Astrocyte of the hippocampus (primary cell): ENCODE measurements around the gene SPDYE17.
"Not testable (repeated sequence)": the region's sequence is repeated elsewhere in the genome, so short reads cannot be mapped to it uniquely, and the experiment has no call there.

Experiments used
- DNase-seq: peaks from one replicate; pipeline ENCODE4 v3.0.0; 2011; ENCODE audit warnings: low read depth, low spot score

SPDYE17 gene, protein sequence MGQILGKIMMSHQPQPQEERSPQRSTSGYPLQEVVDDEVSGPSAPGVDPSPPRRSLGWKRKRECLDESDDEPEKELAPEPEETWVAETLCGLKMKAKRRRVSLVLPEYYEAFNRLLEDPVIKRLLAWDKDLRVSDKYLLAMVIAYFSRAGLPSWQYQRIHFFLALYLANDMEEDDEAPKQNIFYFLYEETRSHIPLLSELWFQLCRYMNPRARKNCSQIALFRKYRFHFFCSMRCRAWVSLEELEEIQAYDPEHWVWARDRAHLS

DNA sequence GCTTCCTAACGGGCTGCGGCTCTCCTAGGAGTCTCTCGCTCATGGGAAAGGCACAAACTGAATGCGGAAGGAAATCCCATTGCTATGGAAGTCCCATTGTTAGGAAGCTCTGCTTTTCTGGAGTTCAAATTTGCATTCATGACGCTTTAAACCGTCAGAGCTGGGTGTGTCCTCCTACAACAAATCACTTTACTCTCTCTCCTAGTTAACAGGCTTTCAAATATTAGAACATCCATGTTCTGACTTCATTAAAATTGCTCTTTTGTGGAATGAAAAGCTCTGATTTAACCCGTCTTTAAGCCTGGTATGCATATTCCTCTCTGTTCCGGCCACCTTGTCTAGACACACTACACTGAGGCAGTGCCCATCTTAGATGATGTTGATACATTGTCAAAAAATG, at the start of gene SPDYE17:
Gene SPDYE17 (minus strand): TSS at position 101 of the 400 bp plus-strand sequence. CDS start 1,791 bp downstream, outside the sequence.
- not testable (repeated sequence) for DNase-seq

DNA sequence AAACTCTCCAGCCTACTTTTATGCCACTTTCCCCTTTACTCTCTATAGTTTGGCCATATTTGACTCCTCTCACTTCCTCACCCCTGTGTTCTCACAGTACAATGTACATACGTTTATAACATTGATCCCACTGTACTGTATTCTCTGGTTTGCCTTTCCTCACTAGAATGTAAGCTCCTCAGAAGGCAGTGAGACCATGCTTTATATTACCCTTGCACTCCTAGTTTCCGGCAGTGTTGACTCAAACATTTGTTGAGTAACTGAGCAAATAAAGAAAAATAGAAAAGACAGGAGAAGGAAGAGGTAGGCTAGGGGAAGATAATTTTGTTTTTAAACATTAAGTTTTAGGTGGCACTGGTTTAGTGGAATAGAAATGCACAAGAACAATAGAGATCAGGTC, 48.1 kb upstream of the SPDYE17 start:
- not testable (repeated sequence) for DNase-seq

DNA sequence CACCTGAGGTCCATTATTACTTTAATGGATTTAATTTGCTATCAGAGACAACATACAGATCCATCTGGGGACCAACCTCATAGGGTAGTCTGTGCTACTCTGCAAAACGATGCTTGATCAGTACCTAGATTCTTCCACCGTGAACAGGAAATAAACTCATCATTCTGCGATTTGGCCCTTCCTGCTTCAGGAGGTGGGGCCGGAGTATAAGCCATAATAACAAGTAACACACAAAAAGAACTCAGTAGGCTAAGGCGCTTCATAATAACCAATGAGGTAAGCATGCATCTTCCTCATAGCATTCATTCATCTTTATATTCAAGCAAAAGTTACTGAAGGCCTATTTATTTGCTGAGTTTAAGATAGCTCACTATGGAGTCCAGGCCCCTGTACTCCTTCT, 47.5 kb upstream of the SPDYE17 start:
- DNase-seq = not testable (repeated sequence)

DNA sequence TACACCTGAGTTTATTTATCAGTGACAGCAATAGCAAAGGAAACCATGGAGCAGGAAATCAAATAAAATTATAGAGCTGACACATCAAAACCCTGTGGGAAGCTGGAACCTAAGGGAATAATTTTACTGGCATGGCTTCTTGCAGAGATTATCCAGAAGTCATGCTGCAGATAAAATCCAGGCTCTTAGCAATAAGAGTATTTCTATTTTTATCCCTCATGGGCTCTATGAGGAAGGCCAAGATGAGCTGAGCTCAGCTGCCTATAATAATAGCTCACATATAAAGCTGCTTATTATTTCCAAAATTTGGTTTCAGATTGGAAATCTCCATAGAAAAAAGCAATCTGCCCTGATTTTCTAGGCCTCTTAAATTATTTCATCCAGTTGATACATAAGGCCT, 47.0 kb upstream of the SPDYE17 start:
- not testable (repeated sequence) for DNase-seq

DNA sequence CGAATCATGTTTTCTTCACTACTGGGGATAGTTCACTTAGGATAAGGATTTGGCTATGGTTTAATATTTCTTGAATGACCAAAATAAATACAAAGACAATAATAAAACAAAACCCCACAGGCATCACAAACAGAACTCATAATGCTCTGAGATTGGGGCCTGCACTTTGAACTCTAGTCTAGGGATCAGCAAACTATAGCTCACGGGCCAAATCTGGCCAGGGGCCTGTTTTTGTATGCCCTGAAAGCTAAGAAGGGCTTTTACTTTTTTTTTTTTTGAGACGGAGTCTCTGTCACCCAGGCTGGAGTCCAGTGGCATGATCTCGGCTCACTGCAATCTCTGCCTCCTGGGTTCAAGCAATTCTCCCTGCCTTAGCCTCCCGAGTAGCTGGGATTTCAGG, 44.9 kb upstream of the SPDYE17 start:
- DNase-seq = not testable (repeated sequence)

DNA sequence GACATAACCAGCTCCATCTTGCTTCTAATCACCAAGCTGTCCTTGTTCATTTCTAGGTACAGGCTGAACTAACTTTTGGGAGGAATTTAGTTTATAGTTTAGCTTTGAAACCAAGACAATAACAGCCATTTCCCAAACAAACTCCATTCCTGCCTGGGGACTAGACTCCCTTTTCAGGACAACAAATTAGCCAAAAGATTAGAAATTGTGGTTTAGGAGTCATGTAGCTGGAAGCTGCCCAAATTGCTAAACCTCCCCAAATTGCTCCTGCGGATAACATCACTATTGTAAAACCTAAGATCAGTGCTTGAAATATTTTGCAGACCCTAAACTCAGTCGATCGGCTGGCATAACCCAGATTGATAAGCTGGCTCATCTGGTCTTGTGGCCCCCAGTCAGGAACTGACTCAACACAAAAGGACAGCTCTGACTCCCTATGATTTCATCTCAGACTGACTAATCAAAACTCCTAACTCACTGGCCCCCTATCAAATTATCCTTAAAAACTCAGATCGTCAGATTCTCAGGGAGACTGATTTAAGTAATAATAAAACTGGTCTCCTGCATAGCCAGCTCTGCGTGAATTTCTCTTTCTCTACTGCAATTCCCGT, 42.7 kb upstream of the SPDYE17 start:
- DNase-seq = peak; percentile 2

DNA sequence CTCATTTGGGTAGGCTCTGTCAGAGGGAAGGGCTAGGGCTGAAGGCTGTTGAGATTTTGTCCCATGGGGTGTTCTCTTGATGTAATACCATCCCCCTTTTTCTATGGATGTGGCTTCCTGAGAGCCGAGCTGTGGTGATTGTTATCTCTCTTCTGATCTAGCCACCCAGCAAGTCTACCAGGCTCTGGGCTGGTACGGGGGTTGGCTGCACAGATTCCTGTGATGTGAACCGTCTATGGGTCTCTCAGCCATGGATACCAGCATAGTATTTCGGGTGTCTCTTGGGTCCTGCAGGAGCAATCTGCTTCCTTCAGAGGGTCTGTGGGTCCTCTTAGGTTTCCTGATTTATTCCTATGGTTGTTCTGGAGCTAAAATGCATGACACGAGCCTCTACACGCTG, 38.9 kb upstream of the SPDYE17 start:
- not testable (repeated sequence) for DNase-seq

DNA sequence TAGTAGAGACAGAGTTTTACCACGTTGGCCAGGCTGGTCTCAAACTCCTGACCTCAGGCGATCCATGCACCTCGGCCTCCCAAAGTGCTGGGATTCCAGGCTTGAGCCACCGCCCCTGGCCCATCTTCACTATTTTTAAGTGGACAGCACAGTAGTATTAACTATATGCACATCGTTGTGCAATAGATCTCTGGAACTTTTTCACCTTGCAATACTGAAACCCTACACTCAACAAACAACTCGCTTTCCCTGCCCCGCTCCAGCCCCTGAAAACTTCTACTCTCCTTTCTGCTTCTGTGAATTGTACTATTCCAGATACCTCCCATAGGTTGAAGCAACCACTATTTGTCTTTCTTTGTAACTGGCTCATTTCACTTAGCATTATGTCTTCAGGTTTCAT, 33.7 kb upstream of the SPDYE17 start:
- not testable (repeated sequence) for DNase-seq

DNA sequence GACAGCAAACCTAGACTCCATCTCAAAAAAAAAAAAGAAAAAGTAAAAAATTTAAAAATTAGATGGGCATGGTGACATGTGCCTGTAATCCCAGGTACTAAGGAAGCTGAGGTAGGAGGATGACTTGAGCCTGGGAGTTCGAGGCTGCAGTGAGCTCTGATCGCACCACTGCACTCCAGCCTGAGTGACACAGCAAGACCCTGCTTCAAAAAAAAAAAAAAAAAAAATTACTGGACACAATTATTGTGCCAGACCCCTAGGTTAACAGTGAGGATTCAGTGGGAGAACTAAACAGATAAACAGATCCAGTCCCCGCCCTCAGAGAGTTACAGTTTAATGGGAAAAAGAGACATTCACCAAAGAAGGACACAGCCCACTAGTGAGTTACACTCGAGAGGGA, 31.6 kb upstream of the SPDYE17 start:
- not testable (repeated sequence) for DNase-seq

DNA sequence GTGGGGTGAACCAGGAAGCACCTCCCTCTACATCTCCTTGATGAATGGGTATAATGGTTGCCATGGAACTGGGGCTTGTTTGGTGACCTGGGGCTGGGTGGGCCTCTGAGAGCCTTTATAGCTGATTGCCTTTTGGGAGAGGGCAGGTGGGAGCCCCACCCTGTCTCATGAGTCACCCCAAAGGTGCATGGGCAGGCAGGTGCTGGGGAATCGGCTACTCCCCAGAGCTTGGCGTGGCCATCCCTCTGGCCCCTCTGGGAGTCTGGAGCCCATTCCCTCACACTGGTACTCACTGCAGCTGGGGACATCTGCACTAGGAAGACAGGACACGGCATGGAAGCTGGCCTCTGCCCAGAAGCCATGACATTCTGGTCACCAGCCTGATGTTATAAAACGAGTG, 30.4 kb upstream of the SPDYE17 start, which contains the start of gene SPDYE18:
Gene SPDYE18 (minus strand): TSS at position 2 of the 400 bp plus-strand sequence. CDS start 2,046 bp downstream, outside the sequence.
- DNase-seq = not testable (repeated sequence)

DNA sequence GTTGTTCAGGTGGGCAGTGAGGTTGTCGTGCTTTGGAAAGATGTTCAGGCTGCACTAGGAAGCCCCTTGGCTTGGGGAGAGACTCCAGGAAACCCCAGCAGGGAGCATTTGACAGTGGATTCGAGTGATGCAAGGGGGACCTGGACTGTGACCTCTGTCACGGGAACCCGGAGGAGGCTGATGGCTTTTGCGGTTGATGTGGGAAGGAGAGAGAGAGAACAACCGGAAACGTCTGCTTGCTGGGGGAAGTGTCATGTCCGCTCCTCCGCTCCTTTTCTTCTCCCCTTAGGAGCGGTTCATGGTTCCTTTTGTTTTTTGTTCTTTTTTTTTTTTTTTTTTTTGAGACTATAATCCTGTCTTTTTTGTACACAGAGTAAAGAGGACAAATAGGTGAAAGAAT, 5.8 kb downstream of the SPDYE17 start:
- DNase-seq = not testable (repeated sequence)

DNA sequence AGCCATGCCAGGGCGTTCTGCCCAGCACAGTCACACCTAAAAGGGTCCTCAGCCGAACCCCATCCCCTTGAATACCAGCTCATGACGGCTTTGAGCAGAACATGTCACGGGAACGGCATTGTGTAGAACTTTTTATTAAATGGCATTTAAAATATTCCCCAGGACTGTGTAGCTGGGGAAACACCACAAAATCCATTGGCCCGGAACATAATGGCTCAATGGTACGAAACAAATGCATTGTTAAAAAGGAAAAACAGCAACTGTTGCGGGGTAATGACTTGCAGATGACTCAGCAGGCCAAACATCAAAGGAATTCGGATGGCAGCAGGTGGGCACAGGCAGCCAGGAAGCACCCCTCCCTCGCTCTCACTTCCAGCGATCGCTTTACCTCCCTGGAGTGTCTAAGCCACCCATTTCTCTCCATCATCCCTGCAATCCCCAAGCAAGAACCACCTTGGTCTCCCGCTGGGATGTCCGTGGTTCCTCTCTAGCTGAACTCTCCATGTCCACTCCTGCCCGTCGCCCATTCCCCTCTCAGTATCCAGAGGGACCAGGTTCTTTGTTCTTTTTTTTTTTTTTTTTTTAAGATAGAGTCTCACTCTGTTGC, 22.0 kb downstream of the SPDYE17 start:
- peak; percentile 88 for DNase-seq

DNA sequence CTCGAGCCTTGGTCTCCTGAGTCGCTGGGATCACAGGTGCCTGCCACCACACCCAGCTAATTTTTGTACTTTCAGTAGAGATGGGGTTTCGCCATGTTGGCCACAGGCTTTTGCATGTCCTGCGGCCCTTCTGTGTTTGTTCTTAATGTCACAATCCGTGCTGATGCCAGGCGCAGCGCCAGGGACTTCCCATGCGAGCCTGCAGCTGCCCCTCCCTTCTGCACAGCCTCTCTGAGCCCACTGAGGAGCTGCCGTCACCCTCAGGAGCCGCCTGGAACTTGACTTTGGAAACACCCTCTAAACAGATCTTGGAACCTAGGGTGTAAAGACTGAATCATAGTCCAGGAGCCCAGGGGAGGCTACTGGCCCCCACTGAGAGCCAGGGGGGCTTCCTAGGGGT, 24.2 kb downstream of the SPDYE17 start:
- peak; percentile 70 for DNase-seq

DNA sequence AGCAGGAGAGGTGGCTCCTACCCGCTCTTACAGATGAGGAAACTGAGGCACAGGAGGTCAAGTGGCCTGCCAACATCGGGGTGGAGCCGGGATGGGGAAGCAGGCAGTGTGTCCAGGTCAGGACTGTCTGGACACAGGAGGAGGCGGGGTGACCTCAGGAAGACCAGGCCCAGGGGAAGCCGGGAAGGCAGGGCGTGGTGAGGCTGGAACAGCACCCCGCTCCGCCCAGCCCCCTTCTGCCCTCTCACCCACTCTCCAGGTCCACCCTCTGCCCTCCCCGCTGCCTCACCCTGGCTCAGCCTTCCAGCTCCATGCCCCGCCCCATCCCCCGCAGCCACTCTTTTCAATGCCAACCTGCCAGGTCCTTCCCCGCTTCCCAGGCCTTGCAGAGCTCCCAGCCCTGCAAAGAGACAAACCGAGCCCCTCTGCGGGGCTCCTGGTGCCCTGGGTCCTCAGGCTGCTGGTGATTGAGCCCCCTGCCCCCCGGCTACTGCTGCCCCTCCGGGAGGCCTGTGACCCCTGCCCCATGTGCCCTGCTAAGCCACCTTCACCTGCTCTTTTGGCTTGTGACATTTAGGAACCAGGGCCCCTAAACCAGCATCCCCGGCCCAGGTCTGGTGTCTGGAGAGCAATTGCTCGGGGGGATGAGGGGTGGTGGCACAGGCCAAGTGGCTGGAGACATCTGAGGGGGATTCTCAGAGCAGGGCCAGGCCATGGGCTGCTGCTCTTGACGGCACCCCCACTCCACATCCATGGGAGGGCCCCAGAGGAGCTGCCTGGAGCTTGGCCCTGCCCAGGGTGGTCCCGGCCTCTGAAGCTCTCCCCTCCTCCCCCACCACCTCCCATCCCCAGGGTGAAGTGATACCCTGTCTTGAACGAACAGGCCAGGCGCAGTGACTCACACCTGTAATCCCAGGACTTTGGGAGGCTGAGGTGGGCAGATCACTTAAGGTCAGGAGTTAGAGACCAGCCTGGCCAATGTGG, 25.7 kb downstream of the SPDYE17 start:
- not testable (repeated sequence) for DNase-seq

DNA sequence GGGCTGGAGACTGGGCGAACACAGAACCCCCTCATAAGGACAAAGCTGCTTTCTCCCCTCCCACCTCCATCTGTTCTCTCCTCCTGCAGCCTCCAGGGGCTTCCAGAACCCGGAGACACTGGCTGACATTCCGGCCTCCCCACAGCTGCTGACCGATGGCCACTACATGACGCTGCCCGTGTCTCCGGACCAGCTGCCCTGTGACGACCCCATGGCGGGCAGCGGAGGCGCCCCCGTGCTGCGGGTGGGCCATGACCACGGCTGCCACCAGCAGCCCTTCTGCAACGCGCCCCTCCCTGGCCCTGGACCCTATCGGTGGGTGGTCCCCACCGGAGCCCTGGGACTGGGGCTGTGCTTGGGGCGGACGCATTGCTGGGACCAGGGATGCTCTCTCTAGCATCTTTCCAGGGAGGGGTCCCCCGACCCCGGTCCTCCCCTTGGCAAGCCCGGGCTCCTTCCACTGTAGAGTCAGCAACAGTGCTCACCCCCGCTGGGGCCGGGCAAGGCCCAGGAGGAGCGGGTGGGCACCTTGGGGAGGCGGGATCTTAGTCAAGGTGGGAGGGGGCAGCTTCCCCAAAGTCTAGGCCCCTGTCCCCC, 26.6 kb downstream of the SPDYE17 start:
- DNase-seq = not testable (repeated sequence)

DNA sequence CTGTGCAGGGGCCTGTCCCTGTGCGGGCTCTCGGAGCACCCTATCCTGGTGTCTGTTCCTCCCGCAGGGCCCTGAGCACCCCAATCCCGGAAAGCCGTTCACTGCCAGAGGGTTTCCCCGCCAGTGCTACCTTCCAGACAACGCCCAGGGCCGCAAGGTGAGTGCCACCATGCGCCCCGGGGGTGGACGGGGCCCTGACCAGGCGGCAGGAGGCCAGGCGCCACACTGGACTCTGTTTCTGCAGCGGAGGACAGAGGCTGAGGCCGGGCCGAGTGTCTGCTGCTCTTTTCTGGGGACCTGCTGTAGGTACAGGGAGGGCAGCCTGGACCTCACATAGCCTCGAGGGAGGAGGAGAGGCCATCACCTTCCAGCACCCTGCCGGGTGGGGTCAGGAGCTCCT, 28.0 kb downstream of the SPDYE17 start:
- not testable (repeated sequence) for DNase-seq

DNA sequence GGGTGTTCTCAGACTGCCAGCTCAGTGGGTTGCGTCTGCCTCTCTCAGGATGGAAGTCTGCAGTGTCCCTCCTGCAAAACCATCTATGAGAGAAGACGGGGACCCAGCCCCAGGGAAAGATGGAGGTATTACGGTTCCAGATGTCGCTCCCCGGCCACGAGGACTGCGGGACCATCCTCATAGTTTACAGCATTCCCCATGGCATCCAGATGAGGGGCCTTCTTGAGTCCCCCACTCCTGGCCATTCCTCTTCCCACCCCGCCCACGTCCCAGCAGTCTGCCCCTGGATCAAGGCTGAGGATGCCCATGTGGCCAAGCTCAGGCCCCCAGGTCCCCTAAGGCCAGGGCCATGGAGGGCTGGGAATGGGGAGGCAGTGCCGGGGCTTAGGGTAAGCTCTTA, 28.9 kb downstream of the SPDYE17 start:
- DNase-seq = not testable (repeated sequence)

DNA sequence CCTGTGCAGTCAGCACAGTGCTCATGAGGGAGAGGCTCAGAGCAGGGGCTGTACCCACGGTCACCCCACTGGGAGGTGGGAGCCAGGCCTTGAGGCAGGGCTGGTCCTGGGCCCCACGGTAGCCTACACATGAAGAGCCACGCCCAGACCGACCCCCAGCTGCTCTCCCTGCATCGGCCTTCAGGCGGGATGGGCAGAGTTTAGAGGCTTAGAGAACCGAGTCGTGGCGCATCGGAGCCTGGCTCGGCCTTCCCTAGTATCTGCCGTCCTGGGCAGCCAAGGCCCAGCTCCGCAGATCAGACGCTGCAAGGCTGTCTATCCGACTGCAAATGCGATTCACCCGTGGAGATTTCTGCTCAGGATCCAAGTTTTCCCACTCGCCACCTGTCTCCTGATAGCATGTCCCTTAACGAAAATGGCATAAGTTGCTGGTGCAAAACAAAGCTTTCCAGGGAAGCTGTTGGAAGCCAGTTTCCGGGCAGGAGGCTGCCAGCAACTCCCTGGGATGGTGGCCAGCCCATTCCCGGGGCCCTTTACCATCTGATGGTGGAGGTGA, 29.4 kb downstream of the SPDYE17 start:
- DNase-seq = not testable (repeated sequence)

DNA sequence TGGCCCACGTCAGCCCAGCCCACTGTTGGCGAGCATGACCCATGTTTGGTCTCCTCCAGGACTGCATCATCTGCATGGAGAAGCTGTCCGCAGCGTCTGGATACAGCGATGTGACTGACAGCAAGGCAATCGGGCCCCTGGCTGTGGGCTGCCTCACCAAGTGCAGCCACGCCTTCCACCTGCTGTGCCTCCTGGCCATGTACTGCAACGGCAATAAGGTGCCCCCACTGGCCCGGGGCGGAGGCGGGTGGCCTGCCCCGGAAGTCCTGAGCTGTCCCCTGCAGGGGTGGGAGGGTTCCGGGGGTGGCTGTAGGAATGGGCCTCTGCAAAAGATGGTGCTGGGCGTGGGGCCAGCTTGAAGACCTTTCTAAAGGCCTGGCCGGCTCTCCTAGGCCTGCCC, 30.1 kb downstream of the SPDYE17 start:
- DNase-seq = not testable (repeated sequence)

DNA sequence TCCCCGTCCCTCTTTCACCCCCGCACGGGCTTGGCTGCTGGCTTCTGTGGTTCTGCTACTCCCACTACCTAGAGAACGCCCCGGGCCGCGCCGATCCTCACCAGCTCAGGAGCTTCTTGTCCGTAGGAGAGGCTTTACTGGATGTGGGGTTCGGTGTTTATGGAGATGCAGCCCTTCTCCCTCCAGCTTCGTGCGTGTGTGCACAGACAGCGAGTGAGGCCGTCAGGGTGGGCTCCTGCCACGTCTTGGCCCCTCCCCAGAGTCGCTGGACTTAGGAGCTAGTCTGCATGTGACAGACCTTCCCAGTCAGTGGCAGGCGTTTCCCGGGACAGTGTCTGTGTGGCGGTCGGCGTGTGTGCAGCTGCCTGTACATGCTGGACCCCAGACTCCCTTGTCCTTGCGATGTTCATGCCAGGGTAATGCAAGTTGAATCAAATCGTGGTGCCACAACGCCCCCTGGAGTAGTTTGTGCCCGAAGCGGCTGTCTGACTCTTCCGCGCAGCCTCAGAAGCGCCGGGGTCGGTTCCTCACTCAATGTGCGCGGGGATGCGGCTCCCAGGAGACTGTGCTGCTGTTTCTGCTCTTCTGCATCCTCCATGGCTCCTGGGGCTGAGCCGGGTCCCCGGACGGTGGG, 32.6 kb downstream of the SPDYE17 start:
- DNase-seq = not testable (repeated sequence)
